Measurements from ENCODE around the gene FAF1. TPM values are rescaled to one million over a fixed set of nuclear protein-coding genes. Genes with fewer than 3 reads are reported as not detected.

The FAF1 gene
- total and polyA plus RNA-seq, 2 donors (not counting 1 experiment from before 2014, with no cell fraction given) = 39.6 to 40.0 TPM

DNA sequence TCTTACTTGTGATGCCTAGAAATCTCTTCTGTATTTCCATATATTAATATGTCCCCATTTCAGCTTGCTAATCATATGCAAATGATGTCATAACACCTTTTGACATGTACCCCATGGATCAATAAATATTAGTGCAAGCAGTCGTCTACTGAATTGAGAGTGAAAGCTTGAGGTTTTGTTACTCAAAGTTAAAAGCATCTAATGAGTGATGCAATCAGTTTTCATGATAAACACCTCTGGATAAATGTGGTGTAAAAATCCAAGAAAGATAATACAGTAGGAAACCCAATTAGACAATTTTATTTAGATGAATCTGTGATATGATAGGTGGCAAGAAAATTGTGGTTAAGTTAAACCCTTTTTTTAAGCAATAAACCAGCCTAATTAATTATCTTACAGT, 395.6 kb downstream of the FAF1 start:
- Histone ChIP-seq H3K4me3 (replicated peaks in 1 of 4; ENCODE audit: control extremely low read depth in 1 of 4, insufficient read depth in 1 of 4, low read depth in 3 of 4, low read length in 4 of 4) (no peak overlapping the region), H3K9ac (ENCODE audit: insufficient read depth, low read length) (no peak overlapping the region), H3K36me3 (ENCODE audit: control insufficient read depth, insufficient read depth, low read length) (no peaks in the 10 kb centered on the region), H3K27ac (ENCODE audit: insufficient read depth, low read length) (no peak overlapping the region), H3K79me2 (ENCODE audit: control insufficient read depth, insufficient read depth, low read length) (no peaks in the 10 kb centered on the region), H3K27me3 (ENCODE audit: control insufficient read depth, insufficient read depth, low read length) (no peaks in the 10 kb centered on the region), H2AFZ (ENCODE audit: low read length) (no peak overlapping the region), H3K4me2 (ENCODE audit: extremely low read depth, insufficient read depth, low read length) (no peak overlapping the region), H4K20me1 (ENCODE audit: control insufficient read depth, extremely low read depth, insufficient read depth, low read length) (no peaks in the 10 kb centered on the region), H3K9me3 (ENCODE audit: control insufficient read depth, insufficient read depth, low read depth, low read length) (no peaks in the 10 kb centered on the region), H3K4me1 (ENCODE audit: control insufficient read depth, extremely low read depth, insufficient read depth, low read length) (no peaks in the 10 kb centered on the region)
- no peak for TF ChIP-seq EZH2 (IDR thresholded peaks at IDR 0.05; ENCODE audit: low read length, missing control alignments)
- TF ChIP-seq, protein P1, sequence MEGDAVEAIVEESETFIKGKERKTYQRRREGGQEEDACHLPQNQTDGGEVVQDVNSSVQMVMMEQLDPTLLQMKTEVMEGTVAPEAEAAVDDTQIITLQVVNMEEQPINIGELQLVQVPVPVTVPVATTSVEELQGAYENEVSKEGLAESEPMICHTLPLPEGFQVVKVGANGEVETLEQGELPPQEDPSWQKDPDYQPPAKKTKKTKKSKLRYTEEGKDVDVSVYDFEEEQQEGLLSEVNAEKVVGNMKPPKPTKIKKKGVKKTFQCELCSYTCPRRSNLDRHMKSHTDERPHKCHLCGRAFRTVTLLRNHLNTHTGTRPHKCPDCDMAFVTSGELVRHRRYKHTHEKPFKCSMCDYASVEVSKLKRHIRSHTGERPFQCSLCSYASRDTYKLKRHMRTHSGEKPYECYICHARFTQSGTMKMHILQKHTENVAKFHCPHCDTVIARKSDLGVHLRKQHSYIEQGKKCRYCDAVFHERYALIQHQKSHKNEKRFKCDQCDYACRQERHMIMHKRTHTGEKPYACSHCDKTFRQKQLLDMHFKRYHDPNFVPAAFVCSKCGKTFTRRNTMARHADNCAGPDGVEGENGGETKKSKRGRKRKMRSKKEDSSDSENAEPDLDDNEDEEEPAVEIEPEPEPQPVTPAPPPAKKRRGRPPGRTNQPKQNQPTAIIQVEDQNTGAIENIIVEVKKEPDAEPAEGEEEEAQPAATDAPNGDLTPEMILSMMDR (conservative IDR thresholded peaks at IDR 0.05 in 1 of 2, IDR thresholded peaks at IDR 0.05 in 1 of 2; ENCODE audit: low read depth in 1 of 2, low read length in 2 of 2) = no peak
- DNase-seq (ENCODE audit: low read depth in 2 of 2) = no peak

DNA sequence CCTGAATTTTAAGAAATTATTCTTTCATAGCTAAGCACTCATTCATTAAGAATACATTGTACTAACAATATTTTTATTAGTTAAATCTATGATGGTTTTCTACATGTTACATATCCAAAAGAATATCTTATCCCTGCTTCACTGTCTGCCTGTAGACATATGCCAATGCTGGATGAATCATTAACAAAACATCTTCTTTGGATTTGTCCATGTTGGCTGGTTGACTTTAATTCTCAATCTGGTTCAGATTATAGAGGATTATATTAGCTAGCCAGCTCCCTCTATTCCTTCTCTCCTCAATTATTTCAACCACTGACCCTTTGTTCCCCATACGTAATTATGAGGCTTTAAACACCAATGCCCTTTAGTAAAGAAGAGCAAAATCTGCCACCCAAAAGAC, 398.0 kb downstream of the FAF1 start:
- Histone ChIP-seq H3K4me3 (replicated peaks in 1 of 4; ENCODE audit: control extremely low read depth in 1 of 4, insufficient read depth in 1 of 4, low read depth in 3 of 4, low read length in 4 of 4) (no peak overlapping the region), H3K79me2 (ENCODE audit: control insufficient read depth, insufficient read depth, low read length) (no peaks in the 10 kb centered on the region), H3K27me3 (ENCODE audit: control insufficient read depth, insufficient read depth, low read length) (no peaks in the 10 kb centered on the region), H3K4me1 (ENCODE audit: control insufficient read depth, extremely low read depth, insufficient read depth, low read length) (no peaks in the 10 kb centered on the region), H3K9me3 (ENCODE audit: control insufficient read depth, insufficient read depth, low read depth, low read length) (no peaks in the 10 kb centered on the region), H3K9ac (ENCODE audit: insufficient read depth, low read length) (no peak overlapping the region), H3K4me2 (ENCODE audit: extremely low read depth, insufficient read depth, low read length) (no peak overlapping the region), H2AFZ (ENCODE audit: low read length) (no peak overlapping the region), H4K20me1 (ENCODE audit: control insufficient read depth, extremely low read depth, insufficient read depth, low read length) (no peaks in the 10 kb centered on the region), H3K36me3 (ENCODE audit: control insufficient read depth, insufficient read depth, low read length) (no peaks in the 10 kb centered on the region), H3K27ac (ENCODE audit: insufficient read depth, low read length) (no peak overlapping the region)
- TF ChIP-seq, protein P1 (conservative IDR thresholded peaks at IDR 0.05 in 1 of 2, IDR thresholded peaks at IDR 0.05 in 1 of 2; ENCODE audit: low read depth in 1 of 2, low read length in 2 of 2) = no peak
- no peak for TF ChIP-seq EZH2 (IDR thresholded peaks at IDR 0.05; ENCODE audit: low read length, missing control alignments)
- no peak for DNase-seq (ENCODE audit: low read depth in 2 of 2)

- H3K79me2 ChIP-seq (ENCODE audit: control insufficient read depth, insufficient read depth, low read length) = no peaks in the 10 kb centered on the region
- no peaks in the 10 kb centered on the region for H3K36me3 ChIP-seq (ENCODE audit: control insufficient read depth, insufficient read depth, low read length)
- H3K4me3 ChIP-seq (replicated peaks in 1 of 4; ENCODE audit: control extremely low read depth in 1 of 4, insufficient read depth in 1 of 4, low read depth in 3 of 4, low read length in 4 of 4) = no peak overlapping the region
- H3K9ac ChIP-seq (ENCODE audit: insufficient read depth, low read length) = no peak overlapping the region
- no peak overlapping the region for H2AFZ ChIP-seq (ENCODE audit: low read length)
- no peak overlapping the region for H3K27ac ChIP-seq (ENCODE audit: insufficient read depth, low read length)
- H3K4me1 ChIP-seq (ENCODE audit: control insufficient read depth, extremely low read depth, insufficient read depth, low read length) = no peaks in the 10 kb centered on the region
- no peak overlapping the region for H3K4me2 ChIP-seq (ENCODE audit: extremely low read depth, insufficient read depth, low read length)
- no peaks in the 10 kb centered on the region for H4K20me1 ChIP-seq (ENCODE audit: control insufficient read depth, extremely low read depth, insufficient read depth, low read length)
- TF ChIP-seq, protein P1 (conservative IDR thresholded peaks at IDR 0.05 in 1 of 2, IDR thresholded peaks at IDR 0.05 in 1 of 2; ENCODE audit: low read depth in 1 of 2, low read length in 2 of 2) = no peak
- no peak for TF ChIP-seq EZH2 (IDR thresholded peaks at IDR 0.05; ENCODE audit: low read length, missing control alignments)
- H3K27me3 ChIP-seq (ENCODE audit: control insufficient read depth, insufficient read depth, low read length) = no peaks in the 10 kb centered on the region
- H3K9me3 ChIP-seq (ENCODE audit: control insufficient read depth, insufficient read depth, low read depth, low read length) = no peaks in the 10 kb centered on the region
- no peak for DNase-seq (ENCODE audit: low read depth in 2 of 2)
These were observed 400.6 kb downstream of the FAF1 start for GRCh38 chr1:50559421-50559820.
